ENCODE results near the gene GSTM1. TPM values are rescaled to one million over a fixed set of nuclear protein-coding genes. Genes with fewer than 3 reads are reported as not detected.

The GSTM1 gene
- total and polyA plus RNA-seq, 2 of the 8 experiments (the other 6 are each of a cell fraction or from before 2014, with no cell fraction given): 16.7 to 42.5 TPM

- H2BK12ac ChIP-seq (ENCODE audit: low read depth, low read length): no peak overlapping the region
- H4K5ac ChIP-seq (ENCODE audit: insufficient read length, low read depth, low read length): no peak overlapping the region
- no peak overlapping the region for H2AFZ ChIP-seq (ENCODE audit: low read length)
- ChIA-PET POLR2A (ENCODE audit: partially characterized antibody) (no interaction called here), CTCF (ENCODE audit: partially characterized antibody) (interaction anchor here (0.9 to 5.4 kb wide), 3 partner anchors 32 to 49 kb away, joined by 3 to 60 read pairs (median 4); no protein-coding TSS in a partner anchor)
- H2BK5ac ChIP-seq (ENCODE audit: low read depth, low read length): no peak overlapping the region
- no peak overlapping the region for H3K4me2 ChIP-seq (ENCODE audit: insufficient read depth in 1 of 2, low read depth in 2 of 2, low read length in 2 of 2)
- no peak overlapping the region for H3K18ac ChIP-seq (ENCODE audit: extremely low read depth, low read length)
- 0 out of 4 replicates have a peak, but pooled peaks cover 0 to 2% of the 10 kb centered on the region in 2 experiments for H3K9me3 ChIP-seq (ENCODE audit: insufficient read depth in 2 of 2, low read depth in 1 of 2, low read length in 1 of 2)
- H3K79me1 ChIP-seq (ENCODE audit: low read depth, low read length): no peaks in the 10 kb centered on the region
- no peak overlapping the region for H3K4me3 ChIP-seq (ENCODE audit: extremely low read depth in 1 of 4, insufficient read depth in 2 of 4, low read depth in 3 of 4, low read length in 4 of 4)
- H3K36me3 ChIP-seq (ENCODE audit: control insufficient read depth in 2 of 4, insufficient read depth in 4 of 4, low read length in 3 of 4): no peaks in the 10 kb centered on the region
- no peak overlapping the region for H4K91ac ChIP-seq (replicated peaks; ENCODE audit: insufficient read length, low read length)
- H3K14ac ChIP-seq (ENCODE audit: insufficient read length): no peak overlapping the region
- no peak overlapping the region for H4K8ac ChIP-seq (ENCODE audit: extremely low read depth, insufficient read depth, low read length)
- no peaks in the 10 kb centered on the region for H3K27me3 ChIP-seq (replicated peaks in 1 of 4; ENCODE audit: control insufficient read depth in 3 of 4, extremely low read depth in 1 of 4, insufficient read depth in 3 of 4, low read length in 3 of 4)
- WGBS, 2 experiments (ENCODE audit: extremely low coverage in 1 of 2, insufficient coverage in 1 of 2, insufficient read length in 1 of 2, insufficient replicate concordance in 2 of 2, low coverage in 1 of 2, low lambda C conversion rate in 2 of 2, missing lambda C conversion rate in 1 of 2): 91% methylated on average over 6 of the region's 6 CpGs; no CpG with 5 or more reads in 1 of the 2 experiments
- H2BK20ac ChIP-seq (ENCODE audit: low read length): no peak overlapping the region
- no peak overlapping the region for H3K23ac ChIP-seq (ENCODE audit: insufficient read length)
- H3K56ac ChIP-seq (replicated peaks; ENCODE audit: insufficient read length, low read depth, low read length): no peak overlapping the region
- no peak overlapping the region for H2BK120ac ChIP-seq (replicated peaks; ENCODE audit: low read depth, low read length)
- no peak overlapping the region for H3K9ac ChIP-seq (replicated peaks in 1 of 4; ENCODE audit: extremely low read depth in 1 of 4, low read depth in 3 of 4, low read length in 3 of 4)
- no peaks in the 10 kb centered on the region for H3K79me2 ChIP-seq (ENCODE audit: control insufficient read depth in 1 of 2, insufficient read depth in 2 of 2, low read length in 2 of 2)
- H3K4me1 ChIP-seq (replicated peaks in 1 of 4; ENCODE audit: control insufficient read depth in 3 of 4, insufficient read depth in 4 of 4, low read length in 3 of 4): peaks cover 0 to 5% (median 3%) of the 10 kb centered on the region in 4 experiments; a peak in 3 of 7 replicates
- H4K20me1 ChIP-seq (replicated peaks in 1 of 2; ENCODE audit: control insufficient read depth in 1 of 2, insufficient read depth in 2 of 2, low read length in 2 of 2): no peaks in the 10 kb centered on the region
- H3K4ac ChIP-seq (replicated peaks; ENCODE audit: insufficient read length, low read depth, low read length): no peak overlapping the region
- H2AK5ac ChIP-seq (ENCODE audit: low read depth, low read length): no peak overlapping the region
- DNase-seq (ENCODE audit: low read depth in 1 of 2, low spot score in 2 of 2): no peak
- no peak overlapping the region for H3K27ac ChIP-seq (ENCODE audit: low read depth, low read length)
- H3K23me2 ChIP-seq (ENCODE audit: low read depth, low read length): peaks cover 4% of the 10 kb centered on the region; the same call in 1 of the 2 replicates
- FAIRE-seq: no peak
- H2BK15ac ChIP-seq (ENCODE audit: low read length): no peak overlapping the region
- TF ChIP-seq BACH1 (IDR thresholded peaks at IDR 0.05; ENCODE audit: low read length): no peak
- TF ChIP-seq NANOG (IDR thresholded peaks at IDR 0.05; ENCODE audit: insufficient read depth, low read depth, low read length, poor library complexity, severe bottlenecking): no peak
- no peak for TF ChIP-seq GTF2F1 (IDR thresholded peaks at IDR 0.05; ENCODE audit: borderline replicate concordance, low read depth, low read length)
- no peak for TF ChIP-seq RFX5 (IDR thresholded peaks at IDR 0.05; ENCODE audit: borderline replicate concordance, low read depth, low read length)
- no peak for TF ChIP-seq POLR2A (IDR thresholded peaks at IDR 0.05; ENCODE audit: control extremely low read depth in 1 of 2, low read depth in 2 of 2, low read length in 2 of 2)
- no peak for TF ChIP-seq PHF8 (conservative IDR thresholded peaks at IDR 0.05; ENCODE audit: low read depth, low read length)
- TF ChIP-seq CTBP2 (IDR thresholded peaks at IDR 0.05; ENCODE audit: borderline replicate concordance, insufficient read depth, insufficient read length, low read length): no peak
- TF ChIP-seq TEAD4 (IDR thresholded peaks at IDR 0.05; ENCODE audit: low read depth, low read length): no peak
- TF ChIP-seq ATF2 (IDR thresholded peaks at IDR 0.05; ENCODE audit: low read length): no peak
- no peak for TF ChIP-seq ZNF274 (IDR thresholded peaks at IDR 0.05; ENCODE audit: borderline replicate concordance, extremely low read depth, low read length)
- no peak for TF ChIP-seq SP1 (IDR thresholded peaks at IDR 0.05; ENCODE audit: low read depth, low read length)
- TF ChIP-seq RNF2 (IDR thresholded peaks at IDR 0.05; ENCODE audit: borderline replicate concordance, low read depth, low read length, missing control alignments, poor library complexity, severe bottlenecking): no peak
Observed at GRCh38 chr1:109689844-109690405, 2.3 kb downstream of the GSTM1 start.
